ENCODE measurements around the gene ATG16L1.

GRCh38 chr2:233287871-233288270, 36.4 kb downstream of the ATG16L1 start:
- TF ChIP-seq CTCF (IDR thresholded peaks at IDR 0.05) (no peak), POLR2AphosphoS5 (IDR thresholded peaks at IDR 0.05) (no peak), POLR2A (IDR thresholded peaks at IDR 0.05; ENCODE audit: low read depth) (no peak), EP300 (IDR thresholded peaks at IDR 0.05) (no peak)

All from esophagus muscularis mucosa (tissue), 4 donors.